K562 (cell line): ENCODE measurements around the gene RHOC. TPM values are rescaled to one million over a fixed set of nuclear protein-coding genes. Genes with fewer than 3 reads are reported as not detected.

Source experiments
- ATAC-seq: fragments of 200-7000 bp; cut with Tn5 transposase; 3 replicates; pipeline ENCODE4 v1.9.1; 2020; ENCODE audit warnings: moderate library complexity
- BruUV-seq: library from RNA; stranded (reverse); fragments of 400-500 nt; replicated peaks from 2 replicates; lab custom pipeline; 2021; lab: Mats Ljungman, UMichigan
- CTCF ChIA-PET: fragments of 300-600 bp; formaldehyde crosslinking; extraction: SDS; loops from one replicate; lab custom pipeline; 2021; ENCODE audit warnings: low intra/inter-chr PET ratio; lab: Yijun Ruan, JAX
- POLR2A ChIA-PET: fragments of 300-600, 350-650 bp; sonication (Branson Sonifier 250); formaldehyde crosslinking; extraction: SDS; loops from one replicate; lab custom pipeline; 2021; ENCODE audit warnings: antibody characterized with exemption, inconsistent platforms; lab: Yijun Ruan, JAX
- DNase-seq, 4 experiments: peaks; one replicate each; pipeline versions ENCODE4 v3.0.0 to v3.0.0-alpha.2; 2011 to 2018; ENCODE audit warnings: low spot score in 3 of 4, mixed read lengths in 3 of 4; ENCODE audit errors: extremely low read depth in 1 of 4
- FAIRE-seq: peaks from 2 replicates; lab custom pipeline; 2011; peaks lifted over from hg19 to GRCh38; lab: Jason Lieb, UNC
- H2AFZ ChIP-seq: 2 replicates; pipeline ENCODE4 v1.6.0; 2011; ENCODE audit warnings: low read depth, low read length, control low read depth, inconsistent platforms
- H3K27ac ChIP-seq: fragments of 200-600 bp; 3 replicates; pipeline ENCODE4 v1.8.0; 2011; ENCODE audit warnings: low read depth, mild to moderate bottlenecking, control low read depth, inconsistent platforms, low read length, moderate library complexity, mixed read lengths; ENCODE audit errors: extremely low read depth
- H3K27me3 ChIP-seq, 2 experiments: fragments of 300-600 bp in 1 of 2; 2 replicates in 1 of 2; 3 replicates in 1 of 2; pipeline versions ENCODE4 v1.6.0 to v1.8.0; 2011; ENCODE audit warnings: inconsistent platforms in 2 of 2, low read length in 2 of 2, mild to moderate bottlenecking in 1 of 2, mixed read lengths in 1 of 2, moderate library complexity in 1 of 2; ENCODE audit not compliant: control insufficient read depth in 2 of 2, insufficient read depth in 2 of 2
- H3K36me3 ChIP-seq: fragments of 300-600 bp; 3 replicates; pipeline ENCODE4 v1.8.0; 2011; ENCODE audit warnings: mild to moderate bottlenecking, low read length, inconsistent platforms; ENCODE audit not compliant: control insufficient read depth, insufficient read depth
- H3K4me1 ChIP-seq, 2 experiments: fragments of 200-600 bp in 1 of 2; replicated peaks in 1 of 2; 2 replicates in 1 of 2; 3 replicates in 1 of 2; pipeline versions ENCODE4 v1.5.1 to v1.8.0; 2011; ENCODE audit warnings: inconsistent platforms in 2 of 2, low read length in 2 of 2, mild to moderate bottlenecking in 1 of 2, mixed read lengths in 1 of 2, moderate library complexity in 1 of 2; ENCODE audit not compliant: control insufficient read depth in 2 of 2, insufficient read depth in 2 of 2
- H3K4me2 ChIP-seq: 2 replicates; pipeline ENCODE4 v1.6.1; 2011; ENCODE audit warnings: low read length, control low read depth, inconsistent platforms, mixed read lengths; ENCODE audit not compliant: insufficient read depth
- H3K4me3 ChIP-seq: fragments of 200-600 bp; sonication (generic), shearing (Covaris generic); 2 replicates; pipeline ENCODE4 v1.5.1; 2016; ENCODE audit warnings: control low read depth, inconsistent platforms
- H3K79me2 ChIP-seq: fragments of 200-600 bp; 3 replicates; pipeline ENCODE4 v1.8.0; 2011; ENCODE audit warnings: low read length, inconsistent platforms; ENCODE audit not compliant: control insufficient read depth, insufficient read depth
- H3K9ac ChIP-seq, 2 experiments: 2 replicates each; pipeline versions ENCODE4 v1.6.0 to v1.6.1; 2011; ENCODE audit warnings: low read depth in 2 of 2, low read length in 2 of 2, control low read depth in 1 of 2, inconsistent platforms in 1 of 2, mild to moderate bottlenecking in 1 of 2, mixed read lengths in 1 of 2; ENCODE audit not compliant: insufficient read depth in 1 of 2
- H3K9me1 ChIP-seq: one replicate; pipeline ENCODE4 v1.6.0; 2011; ENCODE audit warnings: inconsistent platforms, mild to moderate bottlenecking, low read length, moderate library complexity; ENCODE audit not compliant: control insufficient read depth, insufficient read depth
- H3K9me3 ChIP-seq: replicated peaks from 2 replicates; pipeline ENCODE4 v1.5.1; 2011; ENCODE audit warnings: low read depth, low read length, inconsistent platforms; ENCODE audit not compliant: control insufficient read depth, insufficient read depth
- H4K20me1 ChIP-seq: replicated peaks from 2 replicates; pipeline ENCODE4 v1.6.1; 2011; ENCODE audit warnings: low read length, inconsistent platforms, mixed read lengths; ENCODE audit not compliant: control insufficient read depth, insufficient read depth
- CEBPB ChIP-seq: fragments of 450-650 bp; IDR thresholded peaks from 2 replicates; pipeline ENCODE4 v1.6.1; 2016; ENCODE audit warnings: missing genetic modification characterization, missing compliant biosample characterization
- ILK ChIP-seq: fragments of 450-650 bp; IDR thresholded peaks from 2 replicates; pipeline ENCODE4 v1.6.1; 2016; ENCODE audit warnings: missing genetic modification characterization, low read depth, mild to moderate bottlenecking, missing compliant biosample characterization, moderate library complexity, borderline replicate concordance
- MEF2D ChIP-seq: conservative IDR thresholded peaks from 2 replicates; pipeline ENCODE4 v1.6.1; 2016; ENCODE audit warnings: low read depth, missing genetic modification characterization, missing compliant biosample characterization
- POU5F1 ChIP-seq: fragments of 150-350 bp; IDR thresholded peaks from 2 replicates; pipeline ENCODE4 v1.6.1; 2014; ENCODE audit warnings: borderline replicate concordance, low read length, low read depth, mild to moderate bottlenecking; ENCODE audit not compliant: partially characterized antibody
- PRPF4 ChIP-seq: fragments of 200-400 bp; formaldehyde crosslinking; IDR thresholded peaks from one replicate; pipeline ENCODE4 v1.6.1; 2017; ENCODE audit warnings: low read length, low read depth, mild to moderate bottlenecking; ENCODE audit not compliant: insufficient read depth, poor library complexity, severe bottlenecking
- RFX1 ChIP-seq: fragments of 450-650 bp; IDR thresholded peaks from 2 replicates; pipeline ENCODE4 v1.6.1; 2016; ENCODE audit warnings: mild to moderate bottlenecking, moderate library complexity
- SAP30 ChIP-seq: fragments of 200-600 bp; sonication (generic); IDR thresholded peaks from 2 replicates; pipeline ENCODE4 v1.6.1; 2012; ENCODE audit warnings: borderline replicate concordance, low read depth, mild to moderate bottlenecking, moderate library complexity, low read length, control low read depth, inconsistent platforms; ENCODE audit not compliant: insufficient read depth, poor library complexity, severe bottlenecking
- SIRT6 ChIP-seq: IDR thresholded peaks from one replicate; pipeline ENCODE4 v1.6.1; 2012; ENCODE audit warnings: low read depth, mild to moderate bottlenecking, control low read depth, inconsistent platforms, low read length, moderate library complexity
- WGBS: fragments of 100-300 bp; shearing (Covaris generic); methylation state at CpG from one replicate; pipeline ENCODE4 v1.1.6; 2016; ENCODE audit warnings: low coverage, mixed read lengths; ENCODE audit not compliant: insufficient coverage; ENCODE audit errors: missing lambda C conversion rate; 5-methylcytosine and 5-hydroxymethylcytosine counted together
- in situ Hi-C: fragments of 300-500 bp; cut with MboI; formaldehyde crosslinking; loops from 4 replicates; pipeline ENCODE4 v1.15.0; 2018; ENCODE audit warnings: inconsistent platforms, mixed read lengths
- intact Hi-C: fragments of 100-400 bp; cut with micrococcal nuclease; formaldehyde crosslinking; loops from 2 replicates; pipeline ENCODE4 v1.14.2; 2022
- polyA plus RNA-seq, 8 experiments: library from polyadenylated mRNA; depleted of rRNA in 4 of 8; stranded (reverse) in 5 of 8; unstranded in 3 of 8; fragments of >200 nt; fragmentation: Nextera tagmentation in 2 of 8; fragmentation: Illumina TruSeq in 1 of 8; extraction: Ambion mirVana in 2 of 8; extraction: Trizol in 1 of 8; gene quantifications; 2 replicates each; pipeline versions ENCODE4 v1.2.1 to v1.2.3, GENCODE V29; 2011 to 2014; ENCODE audit warnings: inconsistent platforms in 1 of 8, missing spikeins in 1 of 8
- total RNA-seq, 7 experiments: library from RNA; depleted of rRNA in 6 of 7; stranded (reverse); fragments of >200 nt in 6 of 7; fragmentation: Illumina TruSeq in 2 of 7; extraction: Trizol in 2 of 7; gene quantifications; 2 replicates each; pipeline versions ENCODE4 v1.2.1 to v1.2.3, GENCODE V29; 2011 to 2021; ENCODE audit warnings: low replicate concordance in 1 of 7

Gene RHOC
- total and polyA plus RNA-seq, 9 of the 15 experiments (the other 6 are each of a cell fraction or from before 2014, with no cell fraction given): 35.2 to 364 (median 204) TPM

DNA sequence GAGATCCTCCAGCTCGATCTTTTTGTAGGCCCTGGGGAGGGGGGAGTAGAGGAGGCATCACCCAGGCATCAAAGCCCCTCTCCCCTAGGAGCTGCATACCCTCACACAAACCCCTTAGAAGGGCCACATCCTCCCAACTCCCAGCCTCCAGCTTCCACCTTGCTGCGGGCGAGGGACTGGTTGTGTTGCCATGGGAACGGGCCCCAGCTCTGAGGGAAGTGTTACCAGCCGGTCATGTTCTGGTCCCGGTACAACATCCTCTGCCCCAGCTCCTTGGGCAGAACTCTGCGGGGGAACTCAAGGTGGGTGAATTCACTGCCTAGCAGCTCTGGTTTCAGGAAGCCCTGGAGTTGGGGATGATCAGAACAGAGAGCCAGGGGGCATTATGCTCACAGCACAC, 4.1 kb upstream of the RHOC start:
- Histone ChIP-seq H3K36me3 (no peaks in the 10 kb centered on the region), H3K79me2 (peaks cover 9% of the 10 kb centered on the region), H3K27ac (no peak overlapping the region), H3K9me1 (no peaks in the 10 kb centered on the region), H3K4me1 (peaks cover 24 to 39% of the 10 kb centered on the region in 2 experiments; a peak in 4 of 5 replicates), H2AFZ (no peak overlapping the region), H3K4me3 (no peak overlapping the region), H3K27me3 (no peaks in the 10 kb centered on the region), H3K4me2 (no peak overlapping the region), H4K20me1 (no peaks in the 10 kb centered on the region), H3K9ac (peak overlapping the region in 1 of 2 experiments; percentile 24; a peak in 1 of 4 replicates), H3K9me3 (no peaks in the 10 kb centered on the region)
- intact Hi-C loops (loop anchor here (10.0 kb wide), 1 partner anchor 434 kb away; no protein-coding TSS in a partner anchor), in situ Hi-C loops (no loop called here)
- WGBS: 39% methylated on average over 7 of the region's 7 CpGs
- POLR2A ChIA-PET: interaction anchor here (0.6 to 0.9 kb wide), 3 partner anchors 11 to 1326 kb away, joined by 3 read pairs; no protein-coding TSS in a partner anchor
- TF ChIP-seq CEBPB (tag) (no peak), RFX1 (peak; percentile 85; the same call in 1 of the 2 replicates)
- CTCF ChIA-PET: no interaction called here
- no peak for DNase-seq
- no TSS peak for BruUV-seq
- no peak for FAIRE-seq
- no peak for ATAC-seq

DNA sequence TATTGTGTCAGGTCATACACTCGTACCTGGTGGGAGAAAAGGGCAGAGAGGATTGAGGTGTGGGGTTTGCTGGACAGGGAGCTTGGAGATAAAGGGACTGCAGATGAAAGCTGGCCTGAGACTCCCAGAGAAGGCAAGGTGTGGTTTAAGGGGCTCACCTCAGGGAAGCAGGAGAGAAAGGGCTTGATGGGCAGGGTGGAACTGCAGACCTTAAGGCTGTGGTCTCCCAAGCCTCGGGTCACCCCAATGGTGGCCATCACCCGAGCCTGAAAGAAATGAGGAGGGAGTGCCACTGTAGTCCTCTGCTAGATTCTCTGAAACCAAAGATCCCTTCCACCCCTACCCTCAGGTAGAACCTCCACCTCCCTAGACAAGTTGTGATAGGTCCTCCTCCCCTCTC, 3.7 kb upstream of the RHOC start:
- intact Hi-C loops: loop anchor here (10.0 kb wide), 1 partner anchor 434 kb away; no protein-coding TSS in a partner anchor
- Histone ChIP-seq H2AFZ (no peak overlapping the region), H4K20me1 (no peaks in the 10 kb centered on the region), H3K27ac (no peak overlapping the region), H3K79me2 (peaks cover 14% of the 10 kb centered on the region), H3K36me3 (peaks cover under 1% of the 10 kb centered on the region; the same call in 1 of the 3 replicates), H3K4me1 (peaks cover 24 to 39% of the 10 kb centered on the region in 2 experiments), H3K9ac (peak overlapping the region in 1 of 2 experiments; percentile 26; a peak in 1 of 4 replicates), H3K4me3 (no peak overlapping the region), H3K9me1 (no peaks in the 10 kb centered on the region), H3K9me3 (no peaks in the 10 kb centered on the region), H3K4me2 (no peak overlapping the region), H3K27me3 (no peaks in the 10 kb centered on the region)
- ATAC-seq (no peak), DNase-seq (no peak), FAIRE-seq (no peak)
- in situ Hi-C loops: no loop called here
- ChIA-PET POLR2A (interaction anchor here (0.6 to 2.2 kb wide), 3 partner anchors 23 to 1326 kb away, joined by 3 to 6 read pairs (median 3); partner anchors contain the start of gene ST7L), CTCF (no interaction called here)
- BruUV-seq: no TSS peak
- WGBS: 34% methylated on average over 3 of the region's 3 CpGs
- TF ChIP-seq POU5F1 (no peak), MEF2D (tag) (no peak), PRPF4 (no peak), ILK (tag) (no peak), SIRT6 (no peak), SAP30 (no peak)
